Activated naive CD4-positive, alpha-beta T cell treated with anti-CD3 and anti-CD28 coated beads, Interleukin-2, amount 50 U/mL, for 16 hours (primary cell): ENCODE results near the gene VENTX.

Source experiments
- DNase-seq: peaks from one replicate; pipeline ENCODE4 v3.0.0-alpha.2; 2020

VENTX gene

DNA sequence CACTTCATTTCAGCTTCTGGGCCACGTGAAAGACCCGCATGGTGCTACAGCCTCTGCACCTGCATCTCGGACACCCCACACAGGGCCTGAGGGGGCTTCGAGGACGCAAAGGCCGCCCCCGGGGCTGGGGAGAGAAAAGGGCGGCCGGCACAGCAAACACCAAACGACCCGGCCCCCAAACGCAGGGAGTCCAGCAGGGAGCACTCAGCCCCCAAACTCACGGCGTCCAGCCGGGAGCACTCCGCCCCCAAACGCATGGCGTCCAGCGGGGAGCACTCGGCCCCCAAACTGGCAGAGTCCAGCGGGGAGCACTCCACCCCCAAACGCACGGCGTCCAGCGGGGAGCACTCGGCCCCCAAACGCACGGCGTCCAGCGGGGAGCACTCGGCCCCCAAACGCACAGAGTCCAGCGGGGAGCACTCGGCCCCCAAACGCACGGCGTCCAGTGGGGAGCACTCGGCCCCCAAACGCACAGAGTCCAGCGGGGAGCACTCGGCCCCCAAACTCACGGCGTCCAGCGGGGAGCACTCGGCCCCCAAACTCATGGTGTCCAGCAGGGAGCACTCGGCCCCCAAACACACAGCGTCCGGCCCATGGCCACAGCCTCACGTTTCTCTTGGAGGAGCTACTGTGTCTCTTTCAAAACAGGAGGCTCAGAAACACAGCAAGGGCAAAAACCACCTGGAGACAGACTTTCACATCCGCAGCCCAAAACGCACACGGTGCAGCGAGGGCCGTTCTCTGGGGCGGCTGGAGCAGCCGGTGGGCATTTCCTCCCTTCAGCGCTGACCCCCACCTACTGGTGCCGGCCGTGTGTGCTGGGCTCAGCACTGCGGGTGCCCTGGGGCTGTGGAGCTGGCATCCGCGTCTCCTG, 34.6 kb upstream of the VENTX start:
- no peak for DNase-seq

DNA sequence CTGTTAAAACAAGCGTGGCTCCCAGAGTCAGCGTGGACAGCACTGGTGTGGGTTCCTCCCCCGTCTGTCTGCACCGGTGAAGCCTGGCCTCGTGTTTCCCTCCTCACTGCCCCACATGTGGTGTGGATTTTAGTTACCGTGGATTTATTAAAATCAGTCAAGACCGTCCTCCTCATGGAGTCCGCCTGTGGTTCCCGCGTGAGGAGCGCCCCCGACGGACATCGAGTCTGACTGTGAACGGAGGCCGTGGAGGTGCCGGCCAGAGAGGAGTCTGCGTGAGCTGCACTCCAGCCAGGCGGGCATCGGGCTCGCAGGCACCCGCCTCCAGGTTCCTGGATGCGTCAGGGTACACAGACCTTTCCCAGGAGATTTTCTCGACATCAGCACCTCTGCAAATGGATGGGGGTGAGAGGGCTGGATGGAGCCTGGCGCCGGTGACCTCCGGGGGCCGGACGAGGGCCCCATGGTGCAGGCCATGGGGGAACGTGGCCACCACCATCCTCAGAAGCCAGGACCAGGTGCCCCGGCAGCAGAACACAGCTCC, 33.9 kb upstream of the VENTX start:
- no peak for DNase-seq

DNA sequence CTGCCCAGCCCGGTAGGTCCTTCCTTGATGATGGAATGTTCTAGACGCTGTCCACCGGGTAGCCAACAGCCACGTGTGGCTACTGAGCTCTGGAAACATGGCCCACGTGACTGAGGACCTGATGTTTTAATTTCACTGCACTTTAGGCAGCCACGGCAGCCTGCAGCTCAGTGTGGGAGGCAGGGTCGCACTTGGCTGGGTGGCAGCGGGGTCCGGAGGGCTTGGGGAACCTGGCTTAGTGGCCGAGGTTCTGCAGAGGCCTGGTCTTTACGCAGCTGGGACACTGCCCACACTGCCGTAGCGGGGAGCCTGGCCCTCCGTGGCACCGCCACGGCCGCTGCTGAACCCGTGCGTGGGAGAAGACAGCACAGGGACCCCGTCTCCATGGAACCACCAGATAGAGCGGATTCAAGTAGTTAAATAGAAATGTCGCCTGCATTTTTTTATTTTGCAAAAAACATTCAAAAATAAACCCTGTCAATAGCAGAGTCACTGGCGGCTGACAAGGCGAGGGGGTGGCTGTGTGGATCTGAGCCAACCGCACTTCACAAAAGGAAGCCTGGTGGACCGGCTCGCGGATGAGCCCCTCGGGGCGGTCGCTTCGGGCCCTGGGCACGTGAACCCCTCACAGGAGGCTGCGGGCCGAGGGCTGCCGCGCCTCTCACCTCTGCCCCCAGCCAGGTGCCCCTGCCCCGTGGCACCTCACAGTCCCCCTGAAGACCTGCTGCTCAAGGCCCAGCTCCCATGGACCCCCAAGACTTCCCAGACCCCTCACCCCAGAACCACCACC, 33.2 kb upstream of the VENTX start:
- no peak for DNase-seq

DNA sequence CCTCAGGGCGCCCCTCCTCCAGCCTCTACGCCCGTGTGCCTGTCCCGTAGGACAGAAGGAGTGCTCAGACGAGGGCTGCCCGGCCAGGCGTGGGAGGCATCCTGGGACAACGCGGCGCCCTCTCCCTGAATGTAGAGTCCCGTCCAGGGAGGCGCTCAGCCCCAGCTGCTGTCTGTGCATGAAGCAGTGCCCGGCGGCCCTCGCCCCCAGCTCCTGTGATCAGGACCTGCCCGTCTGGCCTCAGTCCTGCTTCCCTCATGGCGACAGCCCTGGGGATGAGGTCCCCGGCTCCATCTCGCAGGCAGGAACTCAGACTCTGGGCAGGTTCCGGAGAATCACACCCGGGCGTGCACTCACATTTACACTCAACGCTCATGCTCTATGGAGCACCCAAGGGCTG, 32.5 kb upstream of the VENTX start:
- no peak for DNase-seq

DNA sequence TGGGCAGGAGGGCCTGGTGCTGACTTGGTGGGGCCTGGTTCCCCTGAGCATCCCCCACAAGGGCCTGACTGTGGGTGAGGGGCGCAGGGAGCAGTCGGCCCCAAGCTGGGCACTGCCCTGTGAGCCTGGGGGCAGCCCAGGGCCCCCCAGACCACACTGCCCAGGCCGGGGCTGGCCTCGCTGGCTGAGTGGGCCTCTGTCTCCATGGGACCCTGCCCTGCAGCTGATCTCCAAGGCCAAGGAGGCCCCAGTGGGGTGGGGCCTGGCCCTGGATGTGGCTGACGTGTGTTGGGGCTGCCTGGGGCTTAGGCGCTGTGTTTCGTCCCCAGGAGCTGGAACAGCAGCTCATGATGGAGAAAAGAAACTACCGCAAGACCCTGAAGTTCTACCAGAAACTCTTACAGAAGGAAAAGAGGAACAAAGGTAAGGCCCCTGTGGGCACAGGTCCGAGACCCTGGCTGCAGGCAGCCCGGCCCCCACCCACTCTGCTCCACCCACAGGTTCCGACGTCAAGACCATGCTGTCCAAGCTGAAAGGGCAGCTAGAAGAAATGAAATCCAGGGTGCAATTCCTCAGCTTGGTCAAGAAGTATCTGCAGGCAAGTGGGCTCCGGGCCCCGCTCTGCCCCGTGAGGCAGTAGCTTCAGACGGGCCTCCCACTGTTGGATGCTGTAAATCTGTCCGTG, 31.2 kb upstream of the VENTX start:
- no peak for DNase-seq

DNA sequence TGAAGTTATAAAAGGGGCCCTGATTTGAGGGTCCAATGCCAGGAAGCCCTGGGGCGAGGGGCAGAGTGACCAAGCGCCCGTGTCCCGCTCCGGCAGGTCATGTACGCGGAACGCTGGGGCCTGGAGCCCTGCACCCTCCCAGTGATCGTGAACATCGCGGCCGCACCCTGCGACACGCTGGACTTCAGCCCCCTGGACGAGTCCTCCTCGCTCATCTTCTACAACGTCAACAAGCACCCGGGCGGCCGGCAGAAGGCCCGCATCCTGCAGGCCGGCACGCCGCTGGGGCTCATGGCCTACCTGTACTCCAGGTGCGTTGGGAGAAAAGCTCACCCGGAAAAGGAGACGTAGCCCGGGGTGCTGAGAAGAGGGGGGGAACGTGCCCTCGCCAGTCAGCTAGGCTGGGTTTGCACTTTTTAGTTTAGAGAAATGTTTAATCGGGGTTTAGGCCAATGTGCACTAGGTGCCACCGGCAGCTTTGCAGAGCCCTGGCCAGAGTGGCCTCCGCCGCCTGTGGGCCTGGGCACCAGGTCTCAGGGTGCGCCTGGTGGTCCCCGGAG, 30.5 kb upstream of the VENTX start:
- DNase-seq: no peak

DNA sequence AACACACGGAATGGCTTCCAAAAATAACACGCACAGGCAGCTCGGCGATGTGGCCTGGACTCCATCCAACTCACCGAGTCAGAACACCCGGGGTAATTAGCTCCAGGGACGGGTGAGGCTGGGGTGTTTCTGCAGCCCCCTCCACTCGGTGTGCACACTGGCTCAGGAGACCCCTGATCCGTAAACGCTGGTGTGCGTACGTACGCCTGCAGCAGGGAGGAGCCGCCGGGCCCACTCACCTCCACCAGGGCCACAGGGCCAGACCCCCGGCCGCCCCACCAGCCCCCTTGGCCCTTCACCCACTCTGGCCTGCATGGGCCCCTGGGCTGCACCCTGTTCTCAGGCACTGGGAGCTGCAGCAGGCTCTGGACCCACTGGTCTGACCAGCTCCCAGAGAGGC, 30.0 kb upstream of the VENTX start:
- no peak for DNase-seq

DNA sequence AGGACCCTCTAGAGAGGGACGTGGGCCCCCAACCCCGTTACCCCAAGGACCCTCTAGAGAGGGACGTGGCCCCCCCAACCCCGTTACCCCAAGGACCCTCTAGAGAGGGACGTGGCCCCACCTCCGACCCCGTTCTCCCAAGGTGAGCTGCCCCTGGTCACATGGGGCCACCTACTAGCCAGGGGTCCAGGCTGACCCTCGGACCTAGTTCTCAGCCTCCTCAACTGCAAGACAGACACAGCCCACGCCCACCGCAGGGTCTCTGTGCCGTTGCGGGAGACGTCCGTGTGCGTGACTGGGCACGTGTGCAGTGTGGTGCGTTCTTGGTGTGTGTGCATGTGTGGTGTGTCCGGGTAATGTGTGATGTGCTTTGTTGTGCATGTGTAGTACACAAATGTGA, 29.2 kb upstream of the VENTX start:
- DNase-seq: no peak

DNA sequence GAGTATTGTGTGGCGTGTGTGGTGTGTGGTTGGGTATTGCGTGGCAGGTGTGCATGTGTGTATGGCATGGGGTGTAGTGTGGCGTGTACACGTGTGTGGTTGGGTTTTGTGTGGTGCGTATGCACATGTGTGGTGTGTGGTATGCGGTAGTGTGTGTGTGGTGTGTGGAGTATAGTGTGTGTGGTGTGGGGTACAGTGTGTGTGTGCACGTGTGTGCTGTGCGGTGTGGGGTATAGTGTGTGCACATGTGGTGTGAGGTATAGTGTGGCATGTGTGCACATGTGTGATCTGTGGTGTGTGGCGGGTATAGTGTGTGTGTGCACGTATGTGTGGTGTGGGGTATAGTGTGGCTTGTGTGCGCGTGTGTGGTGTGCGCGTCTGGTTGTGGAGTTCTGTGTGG, 28.5 kb upstream of the VENTX start:
- no peak for DNase-seq

DNA sequence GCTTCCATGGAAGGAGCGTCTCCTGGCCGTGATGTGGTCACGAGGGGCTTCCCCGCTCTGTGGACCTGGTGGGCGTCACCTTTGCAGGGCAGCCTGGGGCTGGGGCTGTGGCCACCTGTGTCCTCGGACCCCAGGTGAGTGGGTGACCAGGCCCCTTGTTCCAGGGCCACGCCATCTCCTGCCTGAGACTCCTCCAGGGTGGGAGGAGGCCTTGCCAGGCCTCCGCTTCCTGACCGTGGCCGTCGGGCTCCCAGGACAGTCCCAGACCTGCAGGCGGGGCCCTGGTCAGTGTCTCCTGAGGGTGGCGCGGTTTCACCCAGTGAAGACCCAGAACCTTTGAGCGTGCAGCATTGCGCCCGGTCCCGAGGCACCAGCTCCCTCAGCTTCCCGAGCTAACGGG, 28.0 kb upstream of the VENTX start:
- no peak for DNase-seq

DNA sequence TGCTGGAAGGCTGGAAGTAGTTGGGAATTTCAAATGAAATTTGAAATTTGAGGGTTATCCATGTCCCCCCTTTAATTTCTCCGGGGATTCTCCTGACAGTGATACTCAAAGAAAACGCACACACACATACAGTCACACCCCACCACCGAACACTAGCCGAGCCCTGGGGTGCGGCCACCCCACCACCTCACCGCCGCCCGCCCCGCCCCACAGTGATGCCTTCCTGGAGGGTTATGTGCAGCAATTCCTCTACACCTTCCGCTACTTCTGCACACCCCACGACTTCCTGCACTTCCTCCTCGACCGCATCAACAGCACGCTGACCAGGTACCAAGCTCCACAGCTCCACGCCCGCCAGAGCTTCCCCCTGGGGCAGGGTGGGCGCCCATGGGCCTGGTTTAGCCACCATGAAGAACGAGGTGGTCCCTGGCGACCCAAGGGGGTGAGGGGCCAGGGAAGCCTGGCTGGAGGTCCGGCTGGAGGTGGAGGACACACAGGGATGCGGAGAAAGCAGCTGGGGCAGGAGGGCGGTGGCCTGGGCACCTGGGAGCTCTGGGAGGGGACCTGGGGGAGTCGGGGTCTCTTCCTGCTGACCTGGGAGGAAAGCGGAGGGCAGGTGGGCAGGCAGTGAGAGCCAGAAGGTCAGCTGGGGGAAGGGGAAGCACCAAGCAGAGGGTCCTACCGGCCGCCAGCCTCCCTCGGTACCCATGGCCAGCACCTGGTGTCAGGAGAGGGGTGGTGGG, 27.1 kb upstream of the VENTX start:
- no peak for DNase-seq

DNA sequence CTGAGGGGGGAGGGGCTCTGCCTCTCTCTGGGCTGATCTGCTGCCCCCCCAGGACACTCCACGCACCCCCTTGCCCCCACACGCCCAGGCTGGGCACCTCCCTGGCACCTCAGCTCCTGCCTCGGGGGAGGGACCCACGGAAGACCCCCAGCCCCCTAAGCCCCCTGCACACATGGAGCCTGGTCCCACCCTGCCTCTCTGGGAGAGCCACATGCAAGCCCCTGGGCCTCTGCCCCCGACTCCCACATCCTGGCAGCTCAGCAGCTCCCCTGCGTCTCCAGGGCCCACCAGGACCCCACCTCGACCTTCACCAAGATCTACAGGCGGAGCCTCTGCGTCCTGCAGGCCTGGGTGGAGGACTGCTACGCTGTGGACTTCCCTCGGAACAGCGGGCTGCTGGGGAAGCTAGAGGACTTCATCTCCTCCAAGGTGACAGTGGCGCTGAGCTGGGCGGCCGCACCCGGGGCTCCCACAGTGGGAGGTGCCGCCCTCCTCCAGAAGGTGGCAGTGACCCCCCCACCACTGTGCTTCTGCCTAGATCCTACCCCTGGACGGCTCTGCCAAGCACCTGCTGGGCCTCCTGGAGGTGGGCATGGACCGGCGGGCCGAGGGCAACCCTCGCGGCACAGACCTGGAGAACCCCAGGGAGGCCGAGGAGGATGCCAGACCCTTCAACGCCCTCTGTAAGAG, 26.4 kb upstream of the VENTX start:
- no peak for DNase-seq

DNA sequence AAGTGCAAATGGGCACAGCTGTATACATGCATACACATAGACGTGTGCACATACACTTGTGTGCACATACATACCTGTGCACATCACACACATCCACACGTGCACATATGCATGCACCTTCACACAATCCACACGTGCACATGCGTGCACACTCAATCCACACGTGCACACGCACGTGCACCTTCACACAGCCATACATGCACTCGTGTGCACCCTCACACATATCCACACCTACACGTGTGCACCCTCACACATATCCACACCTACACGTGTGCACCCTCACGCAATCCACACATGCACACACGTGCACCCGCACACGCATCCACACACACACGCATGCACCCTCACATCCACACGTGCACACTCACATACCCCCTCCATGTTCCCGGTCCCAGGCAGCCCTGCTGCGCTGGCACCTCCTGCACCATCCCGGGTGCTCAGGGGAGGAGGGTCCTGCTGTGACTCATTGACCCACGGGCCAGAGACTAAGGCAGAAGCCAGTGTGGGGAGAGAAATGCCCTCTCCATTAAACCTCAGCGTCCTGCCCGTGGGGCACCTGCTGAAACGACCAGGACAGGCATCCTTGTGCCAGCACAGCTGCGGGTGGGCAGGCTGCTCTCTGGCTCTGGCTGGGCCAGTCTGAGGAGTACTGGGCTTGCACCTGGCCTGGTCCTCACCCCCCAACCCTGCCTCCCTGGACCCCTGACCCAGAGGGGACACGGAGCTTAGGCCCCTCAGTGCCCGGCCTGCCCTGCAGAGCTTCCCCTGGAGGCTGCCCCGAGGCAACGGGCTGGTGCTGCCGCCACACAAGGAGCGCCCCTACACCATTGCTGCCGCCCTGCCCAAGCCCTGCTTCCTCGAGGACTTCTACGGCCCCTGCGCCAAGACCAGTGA, 25.4 kb upstream of the VENTX start:
- no peak for DNase-seq

DNA sequence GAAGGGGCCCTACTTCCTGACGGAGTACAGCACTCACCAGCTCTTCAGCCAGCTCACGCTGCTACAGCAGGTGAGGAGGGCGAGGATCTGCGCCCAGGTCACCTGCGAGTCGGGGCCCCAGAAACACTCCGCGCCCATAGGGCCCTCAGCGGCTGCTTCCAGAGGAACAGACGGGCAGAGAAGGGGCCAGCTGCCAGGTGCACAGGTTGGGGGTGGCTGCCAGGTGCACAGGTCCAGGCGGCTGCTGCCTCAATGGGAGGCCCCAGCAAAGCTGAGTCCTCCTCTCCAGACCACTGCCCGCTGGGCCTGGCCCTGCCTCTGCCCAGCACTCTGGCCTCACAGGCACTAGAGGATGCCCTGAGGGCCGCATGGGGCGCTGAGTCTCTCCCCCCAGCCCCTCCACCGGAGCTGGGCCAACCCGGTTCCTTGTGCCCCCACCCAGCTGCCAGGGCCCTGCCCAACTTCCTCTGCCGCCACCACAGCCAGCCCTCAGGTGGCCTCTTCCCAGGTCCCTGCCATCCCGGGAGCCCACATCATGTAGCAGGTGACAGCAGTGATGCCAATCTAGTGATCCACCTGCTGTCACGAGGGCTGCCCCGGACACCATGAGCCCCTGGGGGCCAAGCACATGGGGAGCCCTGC, 24.7 kb upstream of the VENTX start:
- DNase-seq: no peak

DNA sequence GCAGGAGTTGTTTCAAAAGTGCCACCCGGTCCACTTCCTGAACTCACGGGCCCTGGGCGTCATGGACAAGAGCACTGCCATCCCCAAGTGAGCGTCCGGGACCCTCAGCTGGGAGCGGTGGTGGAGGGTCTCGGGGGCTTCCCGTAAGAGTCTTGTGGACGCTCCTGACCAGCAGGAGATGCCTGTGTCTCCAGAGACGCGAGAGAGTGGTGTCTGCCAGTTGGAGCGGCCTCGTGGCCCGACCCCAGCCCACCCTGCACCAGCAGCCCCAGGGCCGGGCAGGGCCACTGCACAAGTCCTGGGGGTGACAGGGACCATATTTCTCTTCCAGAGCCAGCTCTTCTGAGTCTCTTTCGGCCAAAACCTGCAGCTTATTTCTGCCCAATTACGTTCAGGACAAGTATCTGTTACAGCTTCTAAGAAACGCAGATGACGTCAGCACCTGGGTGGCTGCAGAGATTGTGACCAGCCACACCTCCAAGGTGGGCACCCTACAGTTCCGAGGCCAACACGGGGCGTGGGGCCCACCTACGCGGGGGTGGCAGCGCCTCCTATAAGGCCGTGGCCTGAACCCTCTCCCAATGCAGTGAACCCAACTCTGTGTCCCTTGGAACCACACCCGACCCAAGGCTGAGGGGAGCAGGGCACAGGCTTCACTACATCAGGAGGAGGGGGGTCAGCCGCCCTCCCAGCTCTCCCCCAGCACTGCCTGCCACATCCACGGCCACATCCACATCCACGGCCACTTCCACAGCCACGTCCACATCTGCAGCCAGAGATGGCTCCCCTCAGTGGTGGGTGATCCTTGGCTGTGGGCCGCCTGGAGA, 23.8 kb upstream of the VENTX start:
- no peak for DNase-seq

DNA sequence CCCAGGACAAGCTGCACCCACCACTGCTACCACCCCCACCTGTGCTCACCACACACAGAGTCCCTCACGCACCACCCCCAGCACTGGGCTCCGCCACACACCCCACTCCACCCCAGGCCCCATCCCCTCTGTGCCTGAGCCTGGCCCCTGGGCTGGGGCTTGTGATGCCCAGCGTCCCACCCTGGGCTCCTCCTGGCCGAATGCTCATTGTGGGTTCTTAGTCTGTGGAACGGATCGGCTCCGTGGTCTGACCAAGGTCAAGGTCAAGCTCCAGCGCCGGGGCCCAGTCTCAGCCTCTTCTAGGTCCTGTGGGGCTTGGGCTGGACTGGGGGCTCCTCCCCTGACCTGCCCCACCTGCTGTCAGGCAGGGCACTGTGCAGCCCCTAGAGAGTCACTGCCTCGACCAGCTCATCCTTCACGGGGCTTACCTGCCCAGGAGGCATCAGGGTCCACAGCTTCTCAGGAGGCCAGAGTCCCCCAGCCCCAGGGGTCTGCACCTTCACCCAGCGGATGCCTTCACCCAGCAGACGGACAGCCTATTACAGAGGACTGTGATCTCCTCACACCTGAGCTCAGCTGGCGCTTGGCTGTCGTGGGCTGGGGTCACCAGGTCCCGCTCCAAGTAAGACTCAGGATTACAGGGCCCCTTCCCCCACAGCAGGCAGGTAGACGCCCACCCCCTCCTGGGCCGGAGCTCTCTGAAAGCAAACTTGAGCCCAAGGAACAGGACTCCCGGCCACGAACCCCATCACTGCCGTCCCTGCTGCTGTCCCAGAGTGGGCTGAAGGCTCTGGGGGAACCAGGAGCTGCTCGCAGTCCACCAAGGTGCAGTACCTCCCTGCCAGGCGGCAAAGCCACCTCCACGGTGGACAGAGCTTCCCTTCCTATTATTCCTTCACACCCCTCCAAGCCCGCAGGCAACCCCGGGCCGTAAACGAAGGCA, 22.9 kb upstream of the VENTX start:
- DNase-seq: no peak

DNA sequence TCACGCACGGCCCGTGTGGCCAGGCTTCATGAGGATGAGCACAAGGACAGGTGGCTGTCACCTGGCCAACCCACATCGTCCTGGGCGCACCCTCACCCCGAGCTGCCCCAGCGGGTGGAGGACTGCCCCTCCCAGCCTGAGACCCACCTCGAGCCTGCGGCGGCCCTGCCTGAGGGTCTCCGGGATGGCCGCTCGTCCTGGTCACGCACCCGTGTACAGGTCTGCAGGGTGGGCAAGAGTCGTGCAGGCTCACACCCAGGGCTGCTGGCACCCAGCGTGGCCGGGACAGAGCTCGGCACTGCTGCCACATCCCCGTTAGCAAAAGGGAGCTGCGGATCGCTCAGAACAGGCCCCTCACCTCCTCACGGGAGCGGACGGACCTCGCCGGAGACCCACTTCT, 22.1 kb upstream of the VENTX start:
- DNase-seq: no peak

DNA sequence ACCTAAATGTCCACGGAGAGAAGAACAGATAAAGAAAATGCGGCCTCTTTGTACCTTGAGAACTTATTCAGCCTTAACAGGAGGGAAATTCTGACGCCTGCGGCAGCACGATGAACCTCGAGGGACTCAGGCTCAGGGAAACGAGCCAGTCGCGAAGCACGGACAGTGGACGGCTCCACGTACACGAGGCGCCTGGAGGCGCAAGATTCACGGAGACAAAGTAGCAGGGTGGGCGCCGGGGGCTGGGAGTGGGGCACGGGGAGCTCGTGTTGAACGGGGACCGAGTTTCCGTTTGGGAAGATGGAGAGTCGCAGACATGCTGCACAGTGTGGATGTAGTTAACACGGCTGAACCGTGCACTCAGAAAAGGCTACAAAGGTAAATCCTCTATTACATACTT, 20.9 kb upstream of the VENTX start:
- DNase-seq: no peak
